ENCODE results near the gene PCNX3. TPM values are rescaled to one million over a fixed set of nuclear protein-coding genes. Genes with fewer than 3 reads are reported as not detected.
A peak's percentile ranks its signal among the peaks of the same experiment; 100 is the strongest.

Gene PCNX3
- total RNA-seq, 1 experiment from 2014 or later = 72.8 TPM

GRCh38 chr11:65611028-65611757 lies 4.4 kb upstream of the PCNX3 start:
- intact Hi-C loops (cut with micrococcal nuclease; ENCODE audit: unreplicated experiment) = no loop called here
- CTCF ChIA-PET = no interaction called here
- Mint-ChIP-seq H3K27ac (ENCODE audit: unreplicated experiment) (no peak overlapping the region), H3K4me3 (ENCODE audit: low read depth, unreplicated experiment) (no peak overlapping the region), H3K27me3 (ENCODE audit: unreplicated experiment) (no peaks in the 10 kb centered on the region), H3K36me3 (ENCODE audit: insufficient read depth, unreplicated experiment) (peaks cover 80% of the 10 kb centered on the region), H3K9me3 (ENCODE audit: low read depth, unreplicated experiment) (no peaks in the 10 kb centered on the region), H3K4me1 (ENCODE audit: low read depth, unreplicated experiment) (peaks cover 37% of the 10 kb centered on the region)
- no TSS peak for BruUV-seq (replicated peaks)
- no peak for DNase-seq
- no peak for TF ChIP-seq CTCF (IDR thresholded peaks at IDR 0.05; ENCODE audit: unreplicated experiment)

GRCh38 chr11:65611758-65612603 lies 3.6 kb upstream of the PCNX3 start:
- CTCF ChIA-PET = interaction anchor here (0.6 kb wide), 1 partner anchor 9 kb away, joined by 3 read pairs; no protein-coding TSS in a partner anchor
- BruUV-seq (replicated peaks) = no TSS peak
- intact Hi-C loops (cut with micrococcal nuclease; ENCODE audit: unreplicated experiment) = no loop called here
- Mint-ChIP-seq H3K4me3 (ENCODE audit: low read depth, unreplicated experiment) (peak overlapping the region; percentile 93), H3K36me3 (ENCODE audit: insufficient read depth, unreplicated experiment) (peaks cover 82% of the 10 kb centered on the region), H3K27ac (ENCODE audit: unreplicated experiment) (peak overlapping the region; percentile 19), H3K4me1 (ENCODE audit: low read depth, unreplicated experiment) (peaks cover 45% of the 10 kb centered on the region), H3K27me3 (ENCODE audit: unreplicated experiment) (no peaks in the 10 kb centered on the region), H3K9me3 (ENCODE audit: low read depth, unreplicated experiment) (no peaks in the 10 kb centered on the region)
- no peak for TF ChIP-seq CTCF (IDR thresholded peaks at IDR 0.05; ENCODE audit: unreplicated experiment)
- DNase-seq = no peak

GRCh38 chr11:65612691-65613090 lies 2.9 kb upstream of the PCNX3 start:
- DNase-seq = no peak
- H3K36me3 Mint-ChIP-seq (ENCODE audit: insufficient read depth, unreplicated experiment) = peaks cover 83% of the 10 kb centered on the region
- H3K9me3 Mint-ChIP-seq (ENCODE audit: low read depth, unreplicated experiment) = no peaks in the 10 kb centered on the region
- H3K27me3 Mint-ChIP-seq (ENCODE audit: unreplicated experiment) = no peaks in the 10 kb centered on the region
- TF ChIP-seq CTCF (IDR thresholded peaks at IDR 0.05; ENCODE audit: unreplicated experiment) = no peak
- CTCF ChIA-PET = interaction anchor here (0.6 kb wide), 1 partner anchor 10 kb away, joined by 3 read pairs; no protein-coding TSS in a partner anchor
- intact Hi-C loops (cut with micrococcal nuclease; ENCODE audit: unreplicated experiment) = no loop called here
- peak overlapping the region; percentile 93 for H3K4me3 Mint-ChIP-seq (ENCODE audit: low read depth, unreplicated experiment)
- no TSS peak for BruUV-seq (replicated peaks)
- peaks cover 46% of the 10 kb centered on the region for H3K4me1 Mint-ChIP-seq (ENCODE audit: low read depth, unreplicated experiment)
- H3K27ac Mint-ChIP-seq (ENCODE audit: unreplicated experiment) = peak overlapping the region; percentile 95

GRCh38 chr11:65613091-65613928 lies 2.3 kb upstream of the PCNX3 start:
- DNase-seq = peak; percentile 16
- intact Hi-C loops (cut with micrococcal nuclease; ENCODE audit: unreplicated experiment) = no loop called here
- CTCF ChIA-PET = interaction anchor here (0.6 kb wide), 2 partner anchors 11 to 501 kb away, joined by 3 read pairs; partner anchors contain the start of gene TM7SF2
- peak overlapping the region; percentile 93 for H3K4me3 Mint-ChIP-seq (ENCODE audit: low read depth, unreplicated experiment)
- H3K27ac Mint-ChIP-seq (ENCODE audit: unreplicated experiment) = peak overlapping the region; percentile 95
- H3K9me3 Mint-ChIP-seq (ENCODE audit: low read depth, unreplicated experiment) = no peaks in the 10 kb centered on the region
- H3K36me3 Mint-ChIP-seq (ENCODE audit: insufficient read depth, unreplicated experiment) = peaks cover 86% of the 10 kb centered on the region
- TF ChIP-seq CTCF (IDR thresholded peaks at IDR 0.05; ENCODE audit: unreplicated experiment) = no peak
- no peaks in the 10 kb centered on the region for H3K27me3 Mint-ChIP-seq (ENCODE audit: unreplicated experiment)
- no TSS peak for BruUV-seq (replicated peaks)
- H3K4me1 Mint-ChIP-seq (ENCODE audit: low read depth, unreplicated experiment) = peaks cover 46% of the 10 kb centered on the region

Measured in Calu3 (cell line).